ENCODE results near the gene NTM.

The NTM gene

GRCh38 chr11:132177106-132177505, 806.7 kb downstream of the NTM start:
- Histone ChIP-seq H3K9ac (ENCODE audit: low read length in 2 of 2) (no peak overlapping the region), H3K9me3 (ENCODE audit: control insufficient read depth in 2 of 2, low read length in 2 of 2) (no peaks in the 10 kb centered on the region), H3K36me3 (ENCODE audit: control insufficient read depth in 2 of 2, insufficient read depth in 2 of 2, low read length in 2 of 2) (no peaks in the 10 kb centered on the region), H3K4me3 (ENCODE audit: low read length in 2 of 2) (no peak overlapping the region), H3K27me3 (ENCODE audit: control insufficient read depth in 1 of 2, insufficient read depth in 2 of 2, low read length in 2 of 2) (no peaks in the 10 kb centered on the region), H3K27ac (ENCODE audit: low read length) (no peak overlapping the region), H3K4me1 (ENCODE audit: control insufficient read depth, insufficient read depth, low read length) (no peaks in the 10 kb centered on the region)

- Histone ChIP-seq H3K9me3 (ENCODE audit: control insufficient read depth in 2 of 2, low read length in 2 of 2) (no peaks in the 10 kb centered on the region), H3K4me1 (ENCODE audit: control insufficient read depth, insufficient read depth, low read length) (no peaks in the 10 kb centered on the region), H3K27me3 (ENCODE audit: control insufficient read depth in 1 of 2, insufficient read depth in 2 of 2, low read length in 2 of 2) (no peaks in the 10 kb centered on the region), H3K9ac (ENCODE audit: low read length in 2 of 2) (no peak overlapping the region), H3K27ac (ENCODE audit: low read length) (no peak overlapping the region), H3K36me3 (ENCODE audit: control insufficient read depth in 2 of 2, insufficient read depth in 2 of 2, low read length in 2 of 2) (no peaks in the 10 kb centered on the region), H3K4me3 (ENCODE audit: low read length in 2 of 2) (no peak overlapping the region)
Observed at GRCh38 chr11:132184079-132184478, 813.7 kb downstream of the NTM start.

GRCh38 chr11:132185726-132186592, 815.5 kb downstream of the NTM start:
- H3K36me3 ChIP-seq (ENCODE audit: control insufficient read depth in 2 of 2, insufficient read depth in 2 of 2, low read length in 2 of 2) = no peaks in the 10 kb centered on the region
- H3K27me3 ChIP-seq (ENCODE audit: control insufficient read depth in 1 of 2, insufficient read depth in 2 of 2, low read length in 2 of 2) = no peaks in the 10 kb centered on the region
- H3K9me3 ChIP-seq (ENCODE audit: control insufficient read depth in 2 of 2, low read length in 2 of 2) = no peaks in the 10 kb centered on the region
- H3K27ac ChIP-seq (ENCODE audit: low read length) = no peak overlapping the region
- no peak overlapping the region for H3K9ac ChIP-seq (ENCODE audit: low read length in 2 of 2)
- no peaks in the 10 kb centered on the region for H3K4me1 ChIP-seq (ENCODE audit: control insufficient read depth, insufficient read depth, low read length)
- H3K4me3 ChIP-seq (ENCODE audit: low read length in 2 of 2) = no peak overlapping the region

- no peaks in the 10 kb centered on the region for H3K9me3 ChIP-seq (ENCODE audit: control insufficient read depth in 2 of 2, low read length in 2 of 2)
- no peaks in the 10 kb centered on the region for H3K27me3 ChIP-seq (ENCODE audit: control insufficient read depth in 1 of 2, insufficient read depth in 2 of 2, low read length in 2 of 2)
- H3K27ac ChIP-seq (ENCODE audit: low read length) = no peak overlapping the region
- H3K4me3 ChIP-seq (ENCODE audit: low read length in 2 of 2) = no peak overlapping the region
- no peaks in the 10 kb centered on the region for H3K4me1 ChIP-seq (ENCODE audit: control insufficient read depth, insufficient read depth, low read length)
- no peak overlapping the region for H3K9ac ChIP-seq (ENCODE audit: low read length in 2 of 2)
- H3K36me3 ChIP-seq (ENCODE audit: control insufficient read depth in 2 of 2, insufficient read depth in 2 of 2, low read length in 2 of 2) = no peaks in the 10 kb centered on the region
Observed at GRCh38 chr11:132186699-132187098, 816.3 kb downstream of the NTM start.

GRCh38 chr11:132187386-132187785, 817.0 kb downstream of the NTM start:
- Histone ChIP-seq H3K27ac (ENCODE audit: low read length) (no peak overlapping the region), H3K27me3 (ENCODE audit: control insufficient read depth in 1 of 2, insufficient read depth in 2 of 2, low read length in 2 of 2) (no peaks in the 10 kb centered on the region), H3K9me3 (ENCODE audit: control insufficient read depth in 2 of 2, low read length in 2 of 2) (no peaks in the 10 kb centered on the region), H3K4me3 (ENCODE audit: low read length in 2 of 2) (no peak overlapping the region), H3K36me3 (ENCODE audit: control insufficient read depth in 2 of 2, insufficient read depth in 2 of 2, low read length in 2 of 2) (no peaks in the 10 kb centered on the region), H3K9ac (ENCODE audit: low read length in 2 of 2) (no peak overlapping the region), H3K4me1 (ENCODE audit: control insufficient read depth, insufficient read depth, low read length) (no peaks in the 10 kb centered on the region)

- Histone ChIP-seq H3K9ac (ENCODE audit: low read length in 2 of 2) (no peak overlapping the region), H3K4me1 (ENCODE audit: control insufficient read depth, insufficient read depth, low read length) (no peaks in the 10 kb centered on the region), H3K27ac (ENCODE audit: low read length) (no peak overlapping the region)
Observed at GRCh38 chr11:132187814-132188213, 817.4 kb downstream of the NTM start.

GRCh38 chr11:132196928-132197327, 826.5 kb downstream of the NTM start:
- Histone ChIP-seq H3K4me3 (ENCODE audit: low read length in 2 of 2) (no peak overlapping the region), H3K36me3 (ENCODE audit: control insufficient read depth in 2 of 2, insufficient read depth in 2 of 2, low read length in 2 of 2) (no peaks in the 10 kb centered on the region), H3K4me1 (ENCODE audit: control insufficient read depth, insufficient read depth, low read length) (no peaks in the 10 kb centered on the region), H3K27ac (ENCODE audit: low read length) (no peak overlapping the region), H3K27me3 (ENCODE audit: control insufficient read depth in 1 of 2, insufficient read depth in 2 of 2, low read length in 2 of 2) (peaks cover 0 to 2% of the 10 kb centered on the region in 2 donors), H3K9me3 (ENCODE audit: control insufficient read depth in 2 of 2, low read length in 2 of 2) (no peaks in the 10 kb centered on the region), H3K9ac (ENCODE audit: low read length in 2 of 2) (no peak overlapping the region)

More at GRCh38 chr11:132187814-132188213, 817.4 kb downstream of the NTM start:
- no peak overlapping the region for H3K4me3 ChIP-seq (ENCODE audit: low read length in 2 of 2)
- no peaks in the 10 kb centered on the region for H3K27me3 ChIP-seq (ENCODE audit: control insufficient read depth in 1 of 2, insufficient read depth in 2 of 2, low read length in 2 of 2)
- no peaks in the 10 kb centered on the region for H3K36me3 ChIP-seq (ENCODE audit: control insufficient read depth in 2 of 2, insufficient read depth in 2 of 2, low read length in 2 of 2)
- no peaks in the 10 kb centered on the region for H3K9me3 ChIP-seq (ENCODE audit: control insufficient read depth in 2 of 2, low read length in 2 of 2)

- Histone ChIP-seq H3K27ac (ENCODE audit: low read length) (no peak overlapping the region), H3K9me3 (ENCODE audit: control insufficient read depth in 2 of 2, low read length in 2 of 2) (no peaks in the 10 kb centered on the region), H3K4me3 (ENCODE audit: low read length in 2 of 2) (no peak overlapping the region), H3K4me1 (ENCODE audit: control insufficient read depth, insufficient read depth, low read length) (no peaks in the 10 kb centered on the region), H3K27me3 (ENCODE audit: control insufficient read depth in 1 of 2, insufficient read depth in 2 of 2, low read length in 2 of 2) (peaks cover 0 to 2% of the 10 kb centered on the region in 2 donors), H3K9ac (ENCODE audit: low read length in 2 of 2) (no peak overlapping the region), H3K36me3 (ENCODE audit: control insufficient read depth in 2 of 2, insufficient read depth in 2 of 2, low read length in 2 of 2) (no peaks in the 10 kb centered on the region)
Observed at GRCh38 chr11:132200353-132200936, 830.0 kb downstream of the NTM start.

GRCh38 chr11:132202621-132203020, 832.2 kb downstream of the NTM start:
- H3K27ac ChIP-seq (ENCODE audit: low read length) = no peak overlapping the region
- H3K4me1 ChIP-seq (ENCODE audit: control insufficient read depth, insufficient read depth, low read length) = no peaks in the 10 kb centered on the region
- no peaks in the 10 kb centered on the region for H3K36me3 ChIP-seq (ENCODE audit: control insufficient read depth in 2 of 2, insufficient read depth in 2 of 2, low read length in 2 of 2)
- no peak overlapping the region for H3K4me3 ChIP-seq (ENCODE audit: low read length in 2 of 2)
- peaks cover 0 to 2% of the 10 kb centered on the region in 2 donors for H3K27me3 ChIP-seq (ENCODE audit: control insufficient read depth in 1 of 2, insufficient read depth in 2 of 2, low read length in 2 of 2)
- H3K9ac ChIP-seq (ENCODE audit: low read length in 2 of 2) = no peak overlapping the region
- H3K9me3 ChIP-seq (ENCODE audit: control insufficient read depth in 2 of 2, low read length in 2 of 2) = no peaks in the 10 kb centered on the region

- Histone ChIP-seq H3K27me3 (ENCODE audit: control insufficient read depth in 1 of 2, insufficient read depth in 2 of 2, low read length in 2 of 2) (peaks cover 0 to 2% of the 10 kb centered on the region in 2 donors), H3K9me3 (ENCODE audit: control insufficient read depth in 2 of 2, low read length in 2 of 2) (no peaks in the 10 kb centered on the region), H3K9ac (ENCODE audit: low read length in 2 of 2) (no peak overlapping the region), H3K4me3 (ENCODE audit: low read length in 2 of 2) (no peak overlapping the region), H3K4me1 (ENCODE audit: control insufficient read depth, insufficient read depth, low read length) (no peaks in the 10 kb centered on the region), H3K27ac (ENCODE audit: low read length) (no peak overlapping the region), H3K36me3 (ENCODE audit: control insufficient read depth in 2 of 2, insufficient read depth in 2 of 2, low read length in 2 of 2) (no peaks in the 10 kb centered on the region)
Observed at GRCh38 chr11:132205006-132205405, 834.6 kb downstream of the NTM start.

- Histone ChIP-seq H3K4me1 (ENCODE audit: control insufficient read depth, insufficient read depth, low read length) (no peaks in the 10 kb centered on the region), H3K27me3 (ENCODE audit: control insufficient read depth in 1 of 2, insufficient read depth in 2 of 2, low read length in 2 of 2) (peaks cover 0 to 2% of the 10 kb centered on the region in 2 donors), H3K9me3 (ENCODE audit: control insufficient read depth in 2 of 2, low read length in 2 of 2) (no peaks in the 10 kb centered on the region), H3K36me3 (ENCODE audit: control insufficient read depth in 2 of 2, insufficient read depth in 2 of 2, low read length in 2 of 2) (no peaks in the 10 kb centered on the region), H3K4me3 (ENCODE audit: low read length in 2 of 2) (no peak overlapping the region), H3K27ac (ENCODE audit: low read length) (no peak overlapping the region), H3K9ac (ENCODE audit: low read length in 2 of 2) (no peak overlapping the region)
Observed at GRCh38 chr11:132205496-132205895, 835.1 kb downstream of the NTM start.
